ENCODE data around the gene RETREG1.

- TF ChIP-seq CTCF (IDR thresholded peaks at IDR 0.05) (no peak), POLR2A (IDR thresholded peaks at IDR 0.05) (no peak)
Observed at GRCh38 chr5:16568875-16569580, 47.8 kb downstream of the RETREG1 start.

Data from heart left ventricle (tissue), 13 donors.